ENCODE data around the gene CHN2. TPM values are rescaled to one million over a fixed set of nuclear protein-coding genes. Genes with fewer than 3 reads are reported as not detected.

The CHN2 gene
- total RNA-seq, 1 experiment from 2014 or later, result 18.8 TPM

- Histone ChIP-seq H3K9me3 (no peaks in the 10 kb centered on the region), H3K27me3 (replicated peaks; ENCODE audit: control insufficient read depth, insufficient read depth, low read length) (no peaks in the 10 kb centered on the region), H3K4me1 (peaks cover 28% of the 10 kb centered on the region), H3K4me3 (ENCODE audit: low read depth, low read length) (no peak overlapping the region), H3K36me3 (ENCODE audit: control insufficient read depth, insufficient read depth, low read length) (no peaks in the 10 kb centered on the region)
- no peaks in the 10 kb centered on the region for H3K27me3 Mint-ChIP-seq (ENCODE audit: insufficient read depth, unreplicated experiment)
- no peaks in the 10 kb centered on the region for H3K9me3 Mint-ChIP-seq (ENCODE audit: unreplicated experiment)
- H3K36me3 Mint-ChIP-seq (ENCODE audit: insufficient read depth, unreplicated experiment), result no peaks in the 10 kb centered on the region
- intact Hi-C loops (cut with micrococcal nuclease; ENCODE audit: unreplicated experiment), result no loop called here
- no peak for TF ChIP-seq CTCF (IDR thresholded peaks at IDR 0.05; ENCODE audit: insufficient read depth in 1 of 2, low read depth in 1 of 2, low read length in 1 of 2, severe bottlenecking in 1 of 2, unreplicated experiment in 1 of 2)
- BruUV-seq (replicated peaks), result no TSS peak
- ChIA-PET POLR2A (no interaction called here), CTCF (no interaction called here)
- DNase-seq, result no peak
- H3K27ac Mint-ChIP-seq (ENCODE audit: unreplicated experiment), result no peak overlapping the region
- no peak overlapping the region for H3K4me3 Mint-ChIP-seq (ENCODE audit: unreplicated experiment)
- H3K4me1 Mint-ChIP-seq (ENCODE audit: low read depth, unreplicated experiment), result peaks cover 29% of the 10 kb centered on the region
Measured at GRCh38 chr7:29453021-29453420, 258.4 kb downstream of the CHN2 start.

GRCh38 chr7:29454464-29454863 lies 259.9 kb downstream of the CHN2 start:
- Histone ChIP-seq H3K9me3 (no peaks in the 10 kb centered on the region), H3K4me3 (ENCODE audit: low read depth, low read length) (no peak overlapping the region), H3K4me1 (peaks cover 17% of the 10 kb centered on the region), H3K36me3 (ENCODE audit: control insufficient read depth, insufficient read depth, low read length) (no peaks in the 10 kb centered on the region), H3K27me3 (replicated peaks; ENCODE audit: control insufficient read depth, insufficient read depth, low read length) (no peaks in the 10 kb centered on the region)
- Mint-ChIP-seq H3K9me3 (ENCODE audit: unreplicated experiment) (no peaks in the 10 kb centered on the region), H3K36me3 (ENCODE audit: insufficient read depth, unreplicated experiment) (no peaks in the 10 kb centered on the region), H3K4me1 (ENCODE audit: low read depth, unreplicated experiment) (peaks cover 15% of the 10 kb centered on the region), H3K27me3 (ENCODE audit: insufficient read depth, unreplicated experiment) (no peaks in the 10 kb centered on the region), H3K4me3 (ENCODE audit: unreplicated experiment) (no peak overlapping the region), H3K27ac (ENCODE audit: unreplicated experiment) (no peak overlapping the region)
- ChIA-PET CTCF (no interaction called here), POLR2A (no interaction called here)
- no peak for TF ChIP-seq CTCF (IDR thresholded peaks at IDR 0.05; ENCODE audit: insufficient read depth in 1 of 2, low read depth in 1 of 2, low read length in 1 of 2, severe bottlenecking in 1 of 2, unreplicated experiment in 1 of 2)
- BruUV-seq (replicated peaks), result no TSS peak
- no peak for DNase-seq
- intact Hi-C loops (cut with micrococcal nuclease; ENCODE audit: unreplicated experiment), result no loop called here

GRCh38 chr7:29454899-29455451 lies 260.4 kb downstream of the CHN2 start:
- Histone ChIP-seq H3K4me3 (ENCODE audit: low read depth, low read length) (no peak overlapping the region), H3K27me3 (replicated peaks; ENCODE audit: control insufficient read depth, insufficient read depth, low read length) (no peaks in the 10 kb centered on the region), H3K9me3 (no peaks in the 10 kb centered on the region), H3K36me3 (ENCODE audit: control insufficient read depth, insufficient read depth, low read length) (no peaks in the 10 kb centered on the region), H3K4me1 (peaks cover 12% of the 10 kb centered on the region)
- H3K9me3 Mint-ChIP-seq (ENCODE audit: unreplicated experiment), result no peaks in the 10 kb centered on the region
- DNase-seq, result no peak
- H3K36me3 Mint-ChIP-seq (ENCODE audit: insufficient read depth, unreplicated experiment), result no peaks in the 10 kb centered on the region
- no peak overlapping the region for H3K27ac Mint-ChIP-seq (ENCODE audit: unreplicated experiment)
- BruUV-seq (replicated peaks), result no TSS peak
- H3K4me1 Mint-ChIP-seq (ENCODE audit: low read depth, unreplicated experiment), result peaks cover 10% of the 10 kb centered on the region
- ChIA-PET POLR2A (no interaction called here), CTCF (no interaction called here)
- TF ChIP-seq CTCF (IDR thresholded peaks at IDR 0.05; ENCODE audit: insufficient read depth in 1 of 2, low read depth in 1 of 2, low read length in 1 of 2, severe bottlenecking in 1 of 2, unreplicated experiment in 1 of 2), result no peak
- intact Hi-C loops (cut with micrococcal nuclease; ENCODE audit: unreplicated experiment), result no loop called here
- H3K27me3 Mint-ChIP-seq (ENCODE audit: insufficient read depth, unreplicated experiment), result no peaks in the 10 kb centered on the region
- no peak overlapping the region for H3K4me3 Mint-ChIP-seq (ENCODE audit: unreplicated experiment)

Data from Caco-2 (cell line).